NCI-H82 (cell line): ENCODE measurements around the gene NKD1.
"Not testable (repeated sequence)": the region's sequence is repeated elsewhere in the genome, so short reads cannot be mapped to it uniquely, and the experiment has no call there.

ENCODE experiments used
- DNase-seq: peaks from one replicate; lab custom pipeline; 2025; lab: John Stamatoyannopoulos, UW

NKD1 gene, protein sequence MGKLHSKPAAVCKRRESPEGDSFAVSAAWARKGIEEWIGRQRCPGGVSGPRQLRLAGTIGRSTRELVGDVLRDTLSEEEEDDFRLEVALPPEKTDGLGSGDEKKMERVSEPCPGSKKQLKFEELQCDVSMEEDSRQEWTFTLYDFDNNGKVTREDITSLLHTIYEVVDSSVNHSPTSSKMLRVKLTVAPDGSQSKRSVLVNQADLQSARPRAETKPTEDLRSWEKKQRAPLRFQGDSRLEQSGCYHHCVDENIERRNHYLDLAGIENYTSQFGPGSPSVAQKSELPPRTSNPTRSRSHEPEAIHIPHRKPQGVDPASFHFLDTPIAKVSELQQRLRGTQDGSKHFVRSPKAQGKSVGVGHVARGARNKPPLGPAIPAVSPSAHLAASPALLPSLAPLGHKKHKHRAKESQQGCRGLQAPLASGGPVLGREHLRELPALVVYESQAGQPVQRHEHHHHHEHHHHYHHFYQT

DNA sequence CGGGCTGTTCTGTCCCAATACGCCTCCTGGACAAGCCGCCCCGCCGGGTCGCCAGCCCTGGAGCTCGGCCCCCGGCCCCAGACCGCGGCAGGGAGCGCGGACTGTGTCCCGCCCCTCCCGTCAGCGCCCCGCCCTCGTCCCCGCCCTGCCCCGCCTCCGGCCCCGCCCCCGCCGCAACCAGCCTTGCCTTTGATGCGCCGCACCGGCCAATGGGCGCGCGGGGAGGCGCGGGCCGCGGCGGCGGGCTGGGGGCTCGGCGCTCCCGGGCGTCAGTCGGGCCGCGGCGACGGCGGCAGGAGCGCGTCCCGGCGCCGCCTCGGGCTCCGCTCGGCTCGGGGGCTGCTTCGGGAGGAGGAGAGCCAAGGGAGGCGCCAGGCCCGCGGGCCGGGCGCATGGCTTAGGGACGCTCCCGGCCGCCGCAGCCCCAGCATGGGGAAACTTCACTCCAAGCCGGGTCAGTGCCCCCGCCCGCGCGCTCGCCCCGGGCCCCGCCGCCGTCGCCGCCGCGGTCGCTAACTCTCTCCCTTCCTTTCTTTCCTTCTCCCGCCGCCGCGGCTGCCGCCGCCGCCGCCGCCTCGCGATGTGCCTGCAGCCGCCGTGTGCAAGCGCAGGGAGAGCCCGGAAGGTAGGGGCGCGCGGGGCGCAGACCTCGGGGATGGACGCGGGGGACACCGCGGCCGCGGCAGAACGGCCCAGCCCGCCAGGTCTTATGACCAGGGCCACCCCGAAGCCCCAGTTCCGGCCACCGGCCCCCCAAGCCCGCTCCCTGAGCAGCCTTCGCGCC is at the start of gene NKD1:
Gene NKD1 (plus strand): TSS at position 272 of the 784 bp plus-strand sequence. CDS start 158 bp downstream, at position 430.
- peak; percentile 77 for DNase-seq

- DNase-seq = no peak
Observed at GRCh38 chr16:50498431-50499155, 49.6 kb upstream of the NKD1 start.

- no peak for DNase-seq
Observed at GRCh38 chr16:50499254-50499653, 48.9 kb upstream of the NKD1 start.

DNA sequence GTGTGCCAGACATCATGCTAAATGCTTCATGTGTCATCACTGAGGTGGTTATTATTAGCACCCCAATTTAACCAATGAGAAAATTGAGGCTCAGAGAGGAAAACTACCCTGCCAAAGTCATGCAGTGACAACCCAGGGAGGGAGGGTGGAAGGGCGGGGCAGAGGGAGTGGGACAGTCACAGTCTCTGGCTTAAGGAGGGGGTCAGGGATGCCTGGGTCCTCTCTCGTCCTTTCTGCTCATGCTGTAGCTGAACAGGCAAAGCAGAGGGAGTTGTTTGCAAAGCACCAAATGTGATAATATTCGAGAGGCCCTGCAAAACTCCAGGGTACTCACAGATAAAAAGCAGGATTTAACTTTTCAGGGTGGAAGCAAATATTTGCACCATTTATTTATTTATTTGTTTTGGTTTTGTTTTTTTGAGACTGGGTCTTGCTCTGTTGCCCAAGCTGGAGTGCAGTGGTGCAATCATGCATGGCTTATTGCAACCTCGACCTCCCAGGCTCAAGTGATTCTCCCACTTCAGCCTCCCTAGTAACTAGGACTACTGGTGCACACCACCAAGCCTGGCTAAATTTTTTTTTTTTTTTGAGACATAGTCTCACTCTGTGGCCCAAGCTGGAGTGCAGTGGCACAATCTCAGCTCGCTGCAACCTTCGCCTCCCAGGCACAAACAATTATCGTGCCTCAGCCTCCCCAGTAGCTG is 47.9 kb upstream of the NKD1 start:
- DNase-seq = no peak

GRCh38 chr16:50501251-50501650 is 46.9 kb upstream of the NKD1 start:
- no peak for DNase-seq

- no peak for DNase-seq
Observed at GRCh38 chr16:50501986-50502615, 46.1 kb upstream of the NKD1 start.

- peak; percentile 62 for DNase-seq
Observed at GRCh38 chr16:50502616-50503011, 45.6 kb upstream of the NKD1 start.

DNA sequence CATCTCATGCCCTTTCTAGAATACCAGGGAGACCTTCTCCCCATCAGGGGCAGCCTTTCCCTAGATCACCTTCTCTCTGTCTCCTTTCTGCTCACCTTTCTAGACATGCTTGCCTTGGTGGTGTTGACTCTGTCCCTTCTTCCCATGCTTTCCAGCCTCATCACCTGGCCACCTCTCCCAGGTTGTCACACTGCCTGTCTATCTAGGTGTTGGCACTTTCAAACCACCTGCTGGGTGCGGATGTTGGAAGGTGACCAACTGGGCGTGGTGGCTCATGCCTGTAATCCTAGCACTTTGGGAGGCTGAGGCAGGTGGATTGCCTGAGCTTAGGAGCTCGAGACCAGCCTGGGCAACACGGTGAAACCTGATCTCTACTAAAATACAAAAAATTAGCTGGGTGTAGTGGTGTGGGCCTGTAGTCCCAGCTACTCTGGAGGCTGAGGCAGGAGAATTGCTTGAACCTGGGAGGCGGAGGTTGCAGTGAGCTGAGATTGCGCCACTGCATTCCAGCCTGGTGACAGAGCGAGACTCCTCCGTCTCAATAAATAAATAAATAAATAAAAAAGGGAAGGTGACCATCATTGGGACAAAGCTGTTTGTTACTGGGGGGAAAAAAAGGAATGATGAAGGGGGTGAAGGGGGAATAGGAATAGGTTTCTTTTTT is 44.2 kb upstream of the NKD1 start:
- DNase-seq = not testable (repeated sequence)

- no peak for DNase-seq
Observed at GRCh38 chr16:50505115-50505514, 43.1 kb upstream of the NKD1 start.

DNA sequence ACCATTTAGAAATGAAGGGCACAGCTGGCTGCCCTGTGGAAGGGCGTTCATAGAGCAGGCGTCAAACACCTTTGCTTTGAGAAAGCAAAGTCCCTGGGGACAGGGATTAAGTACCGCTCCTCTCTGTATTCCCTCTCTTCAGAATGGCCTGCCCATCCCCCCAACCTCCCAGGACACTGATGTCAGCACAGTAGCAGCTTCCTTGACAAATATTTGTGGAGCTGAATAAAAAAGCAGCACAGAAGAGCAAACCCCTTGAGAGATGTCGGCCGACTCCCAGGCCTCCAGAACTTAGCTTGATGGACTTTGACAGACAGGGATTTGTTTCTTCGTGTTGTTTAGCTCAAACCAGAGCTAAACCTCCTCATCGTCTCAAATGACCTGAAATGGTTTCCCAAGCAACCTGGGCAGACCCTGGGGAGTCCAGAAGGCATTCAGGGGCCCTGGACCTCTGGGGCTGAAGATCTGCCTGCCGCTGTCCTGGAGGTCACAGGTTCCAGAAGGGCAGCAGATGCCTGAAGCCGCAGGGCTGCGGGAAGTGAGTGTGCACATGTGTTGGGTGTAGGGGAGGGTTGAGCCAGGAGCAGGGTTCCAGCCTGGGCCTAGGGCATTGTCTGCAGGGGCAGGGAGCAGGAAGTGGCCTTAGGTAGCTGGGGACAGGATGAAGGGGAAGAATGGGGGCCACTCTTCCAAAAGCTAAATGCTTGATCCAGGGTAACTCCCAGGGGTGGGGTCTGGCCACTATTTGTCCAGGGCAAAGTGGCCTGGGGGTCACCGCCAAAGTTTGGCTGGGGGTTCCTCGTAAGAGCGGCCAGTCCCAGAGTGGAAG is 42.3 kb upstream of the NKD1 start:
- peak; percentile 98 for DNase-seq

DNA sequence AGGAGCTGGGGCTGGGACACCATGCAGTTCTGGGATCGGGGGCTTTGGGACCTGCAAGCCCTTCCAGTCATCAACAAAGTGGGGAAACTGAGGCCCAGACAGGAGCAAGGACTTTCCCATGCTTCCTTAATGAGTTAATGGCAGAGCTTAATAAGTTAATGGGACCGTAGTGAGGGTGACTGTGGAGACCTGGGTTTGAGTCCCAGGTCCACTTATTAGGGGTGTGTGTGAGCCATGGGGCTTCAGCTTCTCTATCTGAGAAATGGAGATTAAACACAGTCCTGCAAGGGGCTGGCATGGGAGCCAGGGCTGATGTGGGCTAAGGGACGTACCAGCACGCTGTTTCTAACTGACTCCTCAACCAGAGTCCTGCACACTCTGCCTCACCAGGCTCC is 41.7 kb upstream of the NKD1 start:
- no peak for DNase-seq

- no peak for DNase-seq
Observed at GRCh38 chr16:50507397-50507796, 40.8 kb upstream of the NKD1 start.

- DNase-seq = peak; percentile 51
Observed at GRCh38 chr16:50509521-50510341, 38.5 kb upstream of the NKD1 start.

GRCh38 chr16:50515218-50515617 is 33.0 kb upstream of the NKD1 start:
- no peak for DNase-seq

GRCh38 chr16:50516401-50516800 is 31.8 kb upstream of the NKD1 start:
- no peak for DNase-seq

- no peak for DNase-seq
Observed at GRCh38 chr16:50516890-50517289, 31.3 kb upstream of the NKD1 start.

DNA sequence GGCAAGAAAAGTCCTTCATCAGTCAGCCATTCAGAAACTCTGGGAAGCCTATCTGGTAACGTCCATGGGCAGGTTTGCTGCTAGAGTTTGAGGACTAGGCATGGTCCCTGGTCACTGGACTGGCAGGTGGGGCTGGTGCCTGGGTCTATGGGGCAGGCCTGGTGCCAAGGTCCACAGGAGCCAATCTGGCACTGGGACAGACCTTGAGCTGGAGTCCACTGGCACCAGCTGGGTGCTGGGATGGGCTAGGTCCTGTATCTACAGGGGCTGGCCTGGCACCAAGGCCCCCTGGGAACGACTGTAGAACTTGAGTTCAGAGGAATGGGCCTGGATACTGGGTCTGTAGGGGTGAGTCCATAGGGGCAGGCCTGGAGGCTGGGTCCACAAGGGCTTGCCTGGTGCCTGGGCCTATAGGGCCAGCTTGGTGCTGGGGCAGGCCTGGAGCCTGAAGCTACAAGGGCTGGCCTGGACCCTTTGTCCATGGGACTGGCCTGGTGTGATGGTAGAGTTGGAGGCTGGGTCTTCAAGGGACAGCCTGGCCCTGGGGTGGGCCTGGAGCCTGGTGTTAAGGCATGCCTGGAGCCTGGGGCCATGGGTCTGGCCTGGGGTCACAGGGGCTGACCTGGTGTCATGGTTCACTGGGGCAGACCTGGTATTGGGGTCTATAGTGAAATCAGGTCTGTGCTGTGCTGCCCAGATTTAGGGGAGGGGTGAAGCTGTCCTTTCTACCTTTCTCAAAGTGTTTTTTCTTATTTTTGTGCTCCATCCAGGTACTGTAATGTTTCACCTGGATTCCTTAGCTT is 30.5 kb upstream of the NKD1 start:
- no peak for DNase-seq

DNA sequence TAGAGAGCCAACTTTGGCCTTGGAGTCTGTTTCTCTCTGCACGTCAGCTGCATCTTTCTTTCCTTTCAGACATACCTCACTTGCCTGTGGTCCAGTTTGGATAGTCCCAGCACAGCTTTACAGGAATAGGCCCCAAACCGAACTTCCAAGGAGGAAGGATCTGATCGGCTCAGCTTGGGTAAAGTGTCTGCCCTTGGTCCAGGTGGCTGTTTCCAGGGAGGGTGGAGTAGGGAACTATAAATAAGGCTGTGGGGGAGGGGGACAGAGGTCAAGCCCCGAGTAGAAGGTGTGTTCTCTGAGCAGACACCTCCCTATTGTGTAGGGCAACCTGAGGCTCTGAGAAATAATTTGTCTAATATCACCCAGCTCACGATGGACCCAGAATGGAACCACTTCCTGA is 29.2 kb upstream of the NKD1 start:
- DNase-seq = no peak
